D721Med (cell line): ENCODE results near the gene CDC42BPB.

ENCODE experiments used
- DNase-seq: peaks from one replicate; pipeline ENCODE4 v3.0.0; 2011; ENCODE audit warnings: low spot score; ENCODE audit not compliant: insufficient read length
- FAIRE-seq: peaks from 2 replicates; lab custom pipeline; 2011; peaks lifted over from hg19 to GRCh38; lab: Jason Lieb, UNC
- TF ChIP-seq, protein P1 (sequence below): IDR thresholded peaks from 2 replicates; pipeline ENCODE4 v1.5.1; 2012; ENCODE audit warnings: mild to moderate bottlenecking, control low read depth; ENCODE audit not compliant: insufficient read depth; ENCODE audit errors: missing control alignments

The CDC42BPB gene

DNA sequence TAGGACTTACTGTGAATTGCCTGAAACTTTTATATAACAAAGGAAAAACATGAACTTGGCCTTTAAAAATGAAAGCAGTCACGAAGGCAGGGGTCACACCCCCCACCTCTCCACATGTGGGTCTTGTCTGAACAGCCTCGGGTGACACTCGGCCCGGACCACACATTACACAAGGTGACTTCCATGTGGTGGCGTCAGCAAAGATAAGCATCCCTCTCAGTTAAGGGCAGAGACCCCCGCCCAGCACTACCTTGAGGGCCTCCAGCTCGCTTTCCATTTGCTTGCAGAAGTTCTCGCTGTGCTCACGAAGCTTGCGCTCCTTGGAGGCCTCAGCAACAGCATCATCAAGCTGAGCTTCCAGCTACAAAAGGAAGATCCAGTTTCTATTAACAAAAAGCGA lies 87.4 kb downstream of the CDC42BPB start:
- FAIRE-seq: no peak
- DNase-seq: no peak
- TF ChIP-seq, protein P1, sequence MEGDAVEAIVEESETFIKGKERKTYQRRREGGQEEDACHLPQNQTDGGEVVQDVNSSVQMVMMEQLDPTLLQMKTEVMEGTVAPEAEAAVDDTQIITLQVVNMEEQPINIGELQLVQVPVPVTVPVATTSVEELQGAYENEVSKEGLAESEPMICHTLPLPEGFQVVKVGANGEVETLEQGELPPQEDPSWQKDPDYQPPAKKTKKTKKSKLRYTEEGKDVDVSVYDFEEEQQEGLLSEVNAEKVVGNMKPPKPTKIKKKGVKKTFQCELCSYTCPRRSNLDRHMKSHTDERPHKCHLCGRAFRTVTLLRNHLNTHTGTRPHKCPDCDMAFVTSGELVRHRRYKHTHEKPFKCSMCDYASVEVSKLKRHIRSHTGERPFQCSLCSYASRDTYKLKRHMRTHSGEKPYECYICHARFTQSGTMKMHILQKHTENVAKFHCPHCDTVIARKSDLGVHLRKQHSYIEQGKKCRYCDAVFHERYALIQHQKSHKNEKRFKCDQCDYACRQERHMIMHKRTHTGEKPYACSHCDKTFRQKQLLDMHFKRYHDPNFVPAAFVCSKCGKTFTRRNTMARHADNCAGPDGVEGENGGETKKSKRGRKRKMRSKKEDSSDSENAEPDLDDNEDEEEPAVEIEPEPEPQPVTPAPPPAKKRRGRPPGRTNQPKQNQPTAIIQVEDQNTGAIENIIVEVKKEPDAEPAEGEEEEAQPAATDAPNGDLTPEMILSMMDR: no peak

DNA sequence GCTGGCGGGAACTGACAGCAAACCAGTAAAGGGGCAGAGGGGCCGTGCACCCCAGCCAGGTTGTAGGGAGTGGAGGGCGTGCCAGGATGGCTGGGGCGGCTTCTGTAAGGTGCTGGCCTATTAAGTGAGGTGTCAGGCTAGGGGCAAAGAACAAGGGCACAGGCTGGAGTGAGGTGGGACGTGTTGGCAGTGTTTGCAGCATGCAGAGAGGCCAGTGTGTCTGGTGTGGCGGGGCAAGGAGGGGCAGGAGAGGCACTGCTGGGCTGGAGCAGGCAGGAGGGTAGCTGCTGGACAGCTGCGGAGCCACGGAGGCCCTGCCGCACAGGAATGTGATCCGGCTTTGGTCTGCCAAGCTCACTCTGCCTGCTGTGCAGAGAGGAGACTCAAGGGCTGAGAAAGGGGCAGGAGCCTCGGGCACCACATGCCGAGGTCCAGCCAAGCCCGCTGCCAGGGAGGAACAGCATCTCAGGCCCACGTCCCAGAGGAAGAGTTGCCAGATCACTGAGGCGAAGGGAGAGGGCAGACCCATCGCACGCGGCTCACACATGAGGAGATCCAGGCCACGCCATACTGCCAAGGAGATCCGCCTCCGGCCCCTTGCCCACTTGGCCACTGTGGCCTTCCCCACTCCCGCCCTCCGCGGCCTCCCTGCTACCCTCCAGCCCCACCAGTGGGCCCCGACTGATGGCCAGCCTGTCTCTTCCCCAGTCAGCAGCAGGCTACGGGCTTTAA lies 88.1 kb downstream of the CDC42BPB start:
- TF ChIP-seq, protein P1: no peak
- DNase-seq: no peak
- no peak for FAIRE-seq

DNA sequence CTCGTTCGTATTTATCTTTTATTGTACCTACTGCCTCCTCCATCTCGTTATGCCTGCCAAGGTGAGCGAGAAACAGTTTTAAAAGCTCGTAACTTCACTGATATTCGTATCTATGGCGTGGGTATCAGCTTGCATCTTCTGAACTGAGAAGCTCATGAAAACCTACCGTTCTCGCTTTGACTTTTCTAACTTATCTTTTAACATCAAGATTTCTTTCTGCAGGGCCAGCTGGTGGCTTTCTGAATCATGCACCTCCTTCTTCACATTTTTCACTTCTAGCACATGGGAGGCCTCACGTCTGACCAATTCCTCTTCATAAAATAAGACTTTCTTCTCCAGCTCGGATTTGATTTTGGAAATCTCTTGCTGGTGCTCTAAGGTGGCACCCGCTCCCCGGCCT lies 89.0 kb downstream of the CDC42BPB start:
- FAIRE-seq: no peak
- TF ChIP-seq, protein P1: no peak
- no peak for DNase-seq

DNA sequence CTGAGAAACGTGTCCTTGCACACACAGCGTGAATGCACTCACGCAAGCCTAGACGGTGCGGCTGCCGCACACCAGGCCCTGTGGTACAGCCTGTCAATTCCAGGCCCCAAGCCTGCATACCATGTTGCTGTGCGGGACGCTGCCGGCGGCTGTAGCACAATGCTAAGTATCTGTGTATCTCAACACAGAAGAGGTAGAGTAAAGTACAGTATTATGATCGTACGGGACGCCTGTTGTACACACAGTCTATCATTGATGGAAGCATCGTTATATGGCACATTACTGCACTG lies 89.9 kb downstream of the CDC42BPB start:
- DNase-seq (no peak), FAIRE-seq (no peak)
- TF ChIP-seq, protein P1: no peak

DNA sequence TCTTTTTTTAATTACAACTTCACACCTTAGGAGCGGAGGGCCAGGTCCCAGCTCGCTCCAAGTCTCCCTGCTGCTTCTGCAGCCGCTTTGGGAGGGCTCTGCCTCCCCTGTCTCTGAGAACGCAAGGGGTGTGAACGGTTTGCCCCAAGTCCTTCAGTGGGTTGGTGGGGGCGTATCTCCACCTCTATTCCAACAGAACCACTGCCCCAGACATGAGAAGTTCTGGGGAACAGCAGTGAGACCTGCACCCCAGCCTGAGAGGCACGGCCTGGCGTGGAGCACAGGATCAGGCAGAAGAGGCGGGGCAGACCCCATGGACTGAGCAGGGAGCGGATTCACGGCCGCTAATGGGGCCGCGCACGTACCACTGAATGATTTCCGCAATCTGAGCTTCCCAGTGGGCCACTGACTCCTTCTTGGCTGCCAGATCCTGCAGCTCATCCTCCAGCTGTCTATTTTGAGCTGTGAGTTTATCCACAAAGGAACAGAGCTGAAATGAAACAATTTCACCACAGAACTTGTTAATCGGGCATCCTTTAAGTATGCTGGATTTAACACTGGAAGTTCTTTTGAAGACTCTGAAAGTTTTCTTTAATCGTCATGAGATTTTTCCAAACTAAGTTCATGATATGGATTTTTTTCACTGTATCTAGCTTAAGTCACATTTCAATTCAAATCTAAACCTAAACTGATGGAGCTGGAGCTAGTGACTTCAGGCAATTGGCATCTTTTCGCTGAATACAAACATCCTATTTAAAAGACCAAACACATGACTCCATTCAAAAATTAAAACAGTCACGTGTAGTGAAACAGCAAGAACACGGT lies 90.5 kb downstream of the CDC42BPB start:
- TF ChIP-seq, protein P1: no peak
- FAIRE-seq (no peak), DNase-seq (no peak)

DNA sequence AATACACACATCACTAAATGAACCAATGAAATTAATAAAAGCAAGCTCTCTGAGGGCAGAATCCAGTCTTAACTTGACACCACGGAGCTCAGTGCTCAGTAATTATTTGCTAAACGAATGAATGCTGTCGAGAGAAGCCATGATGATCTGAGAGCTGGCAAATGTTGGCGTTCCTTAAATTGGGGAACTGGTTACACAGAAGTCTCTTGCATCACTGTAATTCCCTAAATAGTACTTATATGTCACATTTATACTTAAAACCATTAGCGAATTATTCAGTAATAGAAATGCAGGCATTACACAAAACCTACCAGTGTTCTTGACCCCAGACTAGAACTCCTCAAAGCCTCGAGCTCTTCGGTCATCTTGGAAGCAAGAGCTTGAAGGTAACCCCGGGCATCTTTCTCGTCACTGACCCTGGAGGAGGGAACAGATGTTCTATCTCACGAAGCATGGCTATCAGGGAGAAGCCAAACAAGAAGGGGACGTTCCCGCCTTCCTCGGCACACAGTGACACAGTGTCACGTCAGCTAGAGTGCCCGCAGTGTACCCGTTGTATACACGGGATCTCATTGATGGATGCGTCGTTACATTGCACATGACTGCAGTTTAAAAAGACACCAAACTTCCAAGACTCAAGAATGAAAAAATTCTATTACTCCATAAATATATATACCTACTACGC lies 91.2 kb downstream of the CDC42BPB start:
- FAIRE-seq: no peak
- no peak for DNase-seq

More for the DNA sequence above, 91.2 kb downstream of the CDC42BPB start:
- TF ChIP-seq, protein P1: no peak
